Vagina (tissue), 2 donors: ENCODE results near the gene IMMP2L. TPM values are rescaled to one million over a fixed set of nuclear protein-coding genes. Genes with fewer than 3 reads are reported as not detected.
"Not testable (repeated sequence)": the region's sequence is repeated elsewhere in the genome, so short reads cannot be mapped to it uniquely, and the experiment has no call there.

ENCODE experiments used
- DNase-seq, 2 donors: peaks; one replicate each; pipeline ENCODE4 v3.0.0-alpha.2; 2017; ENCODE audit errors: extremely low spot score in 2 of 2
- H3K27ac ChIP-seq: fragments of 200-600 bp; sonication (generic); one replicate; pipeline ENCODE4 v1.5.1; 2019
- H3K27me3 ChIP-seq: fragments of 200-600 bp; sonication (generic); one replicate; pipeline ENCODE4 v1.5.1; 2019
- H3K36me3 ChIP-seq, 2 donors: fragments of 200-600 bp; sonication (generic); one replicate each; pipeline ENCODE4 v1.5.1; 2017 to 2019
- H3K4me1 ChIP-seq: fragments of 200-600 bp; sonication (generic); one replicate; pipeline ENCODE4 v1.5.1; 2019
- H3K4me3 ChIP-seq, 2 donors: fragments of 200-600 bp; sonication (generic); 1 replicate in 1 of 2; 2 replicates in 1 of 2; pipeline ENCODE4 v1.5.1; 2016 to 2019
- H3K9me3 ChIP-seq: fragments of 200-600 bp; sonication (generic); one replicate; pipeline ENCODE4 v1.5.1; 2019
- CTCF ChIP-seq, 3 experiments: fragments of 450-650 bp in 2 of 3; fragments of 200-600 bp in 1 of 3; sonication (generic) in 1 of 3; IDR thresholded peaks; one replicate each; pipeline ENCODE4 v1.5.1; 2017 to 2019; ENCODE audit warnings: antibody characterized with exemption in 3 of 3, mild to moderate bottlenecking in 2 of 3, moderate library complexity in 2 of 3
- POLR2A ChIP-seq, 2 donors: fragments of 450-650 bp; IDR thresholded peaks; one replicate each; pipeline ENCODE4 v1.6.1; 2017; ENCODE audit warnings: antibody characterized with exemption in 2 of 2, mild to moderate bottlenecking in 2 of 2, moderate library complexity in 2 of 2
- POLR2AphosphoS5 ChIP-seq, 2 donors: sonication (generic); formaldehyde crosslinking; IDR thresholded peaks; one replicate each; pipeline ENCODE4 v1.9.0; 2017; ENCODE audit warnings: antibody characterized with exemption in 2 of 2, mild to moderate bottlenecking in 2 of 2, low read depth in 1 of 2; ENCODE audit not compliant: insufficient read depth in 1 of 2
- intact Hi-C: fragments of 100-400 bp; cut with DNase I; formaldehyde crosslinking; loops from one replicate; pipeline ENCODE4 v1.15.1; 2023
- total RNA-seq: library from RNA; depleted of rRNA; stranded (reverse); fragments of >200 nt; gene quantifications from one replicate; pipeline ENCODE4 v1.2.3, GENCODE V29; 2016

IMMP2L gene
- total RNA-seq, 1 donor from 2014 or later: 13.3 TPM

- H3K4me1 ChIP-seq: no peaks in the 10 kb centered on the region
- H3K9me3 ChIP-seq: no peaks in the 10 kb centered on the region
- intact Hi-C loops: no loop called here
- no peak overlapping the region for H3K27ac ChIP-seq
- TF ChIP-seq POLR2AphosphoS5 (IDR thresholded peaks at IDR 0.05; ENCODE audit: insufficient read depth in 1 of 2, low read depth in 1 of 2) (no peak), POLR2A (IDR thresholded peaks at IDR 0.05) (no peak), CTCF (IDR thresholded peaks at IDR 0.05) (no peak)
- no peak for DNase-seq
- no peaks in the 10 kb centered on the region for H3K36me3 ChIP-seq
- no peak overlapping the region for H3K4me3 ChIP-seq
- H3K27me3 ChIP-seq: no peaks in the 10 kb centered on the region
Observed at GRCh38 chr7:110675383-110676103, 886.7 kb downstream of the IMMP2L start.

GRCh38 chr7:110673148-110673547 lies 889.1 kb downstream of the IMMP2L start:
- H3K27ac ChIP-seq: no peak overlapping the region
- H3K36me3 ChIP-seq: no peaks in the 10 kb centered on the region
- TF ChIP-seq CTCF (IDR thresholded peaks at IDR 0.05) (no peak), POLR2A (IDR thresholded peaks at IDR 0.05) (no peak), POLR2AphosphoS5 (IDR thresholded peaks at IDR 0.05; ENCODE audit: insufficient read depth in 1 of 2, low read depth in 1 of 2) (no peak)
- H3K4me3 ChIP-seq: no peak overlapping the region
- no peaks in the 10 kb centered on the region for H3K27me3 ChIP-seq
- intact Hi-C loops: no loop called here
- H3K4me1 ChIP-seq: no peaks in the 10 kb centered on the region
- H3K9me3 ChIP-seq: no peaks in the 10 kb centered on the region
- DNase-seq: no peak

- H3K4me3 ChIP-seq: no peak overlapping the region
- intact Hi-C loops: no loop called here
- DNase-seq: no peak
- TF ChIP-seq POLR2A (IDR thresholded peaks at IDR 0.05) (no peak), POLR2AphosphoS5 (IDR thresholded peaks at IDR 0.05; ENCODE audit: insufficient read depth in 1 of 2, low read depth in 1 of 2) (no peak), CTCF (IDR thresholded peaks at IDR 0.05) (no peak)
- no peaks in the 10 kb centered on the region for H3K36me3 ChIP-seq
- H3K4me1 ChIP-seq: no peaks in the 10 kb centered on the region
- H3K27me3 ChIP-seq: no peaks in the 10 kb centered on the region
- no peak overlapping the region for H3K27ac ChIP-seq
- H3K9me3 ChIP-seq: no peaks in the 10 kb centered on the region
Observed at GRCh38 chr7:110669410-110669809, 892.9 kb downstream of the IMMP2L start.

- Histone ChIP-seq H3K4me3 (no peak overlapping the region), H3K4me1 (no peaks in the 10 kb centered on the region), H3K9me3 (no peaks in the 10 kb centered on the region), H3K27me3 (no peaks in the 10 kb centered on the region), H3K27ac (no peak overlapping the region), H3K36me3 (no peaks in the 10 kb centered on the region)
- TF ChIP-seq CTCF (IDR thresholded peaks at IDR 0.05): no peak
- TF ChIP-seq POLR2A (IDR thresholded peaks at IDR 0.05): no peak
- TF ChIP-seq POLR2AphosphoS5 (IDR thresholded peaks at IDR 0.05; ENCODE audit: insufficient read depth in 1 of 2, low read depth in 1 of 2): no peak
- intact Hi-C loops: no loop called here
- DNase-seq: no peak
Observed at GRCh38 chr7:110664803-110665202, 897.5 kb downstream of the IMMP2L start.

GRCh38 chr7:110660637-110661036 lies 901.7 kb downstream of the IMMP2L start:
- H3K4me3 ChIP-seq, intact Hi-C loops, H3K4me1 ChIP-seq, H3K27ac ChIP-seq, H3K36me3 ChIP-seq, DNase-seq, H3K9me3 ChIP-seq, H3K27me3 ChIP-seq: not testable (repeated sequence)
